Measurements from ENCODE around the gene TIPRL.

DNA sequence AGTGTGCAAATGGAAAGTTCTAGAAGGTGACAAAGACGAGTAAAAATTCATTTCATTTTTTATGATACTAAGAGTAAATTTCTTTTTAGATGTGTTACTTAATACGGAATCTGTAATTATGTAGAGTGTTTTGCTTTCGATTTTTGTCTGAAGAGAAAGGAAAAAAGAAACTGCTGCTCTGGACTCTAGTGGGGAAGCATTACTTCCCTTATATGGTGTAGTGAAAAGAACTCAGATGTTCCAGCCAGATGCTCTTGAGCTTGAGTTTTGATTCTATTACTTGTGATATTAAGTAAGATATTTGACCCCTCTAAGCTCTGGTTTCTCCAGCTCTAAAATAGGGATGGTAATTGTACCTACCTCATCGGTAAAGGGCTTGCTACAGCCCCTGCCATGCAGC lies 29.8 kb upstream of the TIPRL start:
- TF ChIP-seq POLR2A (IDR thresholded peaks at IDR 0.05; ENCODE audit: low read depth, low read length) (no peak), POLR2AphosphoS5 (IDR thresholded peaks at IDR 0.05; ENCODE audit: low read depth, low read length) (no peak)
